ENCODE results near the gene CEP55. TPM values are rescaled to one million over a fixed set of nuclear protein-coding genes. Genes with fewer than 3 reads are reported as not detected.

Gene CEP55
- total and polyA plus RNA-seq, 4 donors: under 0.01 to 4.1 (median 0.46) TPM

GRCh38 chr10:93576888-93577287 is 80.5 kb downstream of the CEP55 start:
- no peaks in the 10 kb centered on the region for H3K4me1 ChIP-seq (ENCODE audit: control insufficient read depth in 4 of 4, insufficient read depth in 4 of 4, low read length in 3 of 4)
- 69% methylated on average over 3 of the region's 3 CpGs for WGBS
- no peaks in the 10 kb centered on the region for H3K27me3 ChIP-seq (ENCODE audit: control insufficient read depth in 4 of 4, insufficient read depth in 4 of 4, low read length in 3 of 4)
- no peak for TF ChIP-seq ZBTB33 (IDR thresholded peaks at IDR 0.05)
- no peak for TF ChIP-seq HNF4G (IDR thresholded peaks at IDR 0.05)
- no peak for TF ChIP-seq RXRA (IDR thresholded peaks at IDR 0.05)
- TF ChIP-seq YY1 (IDR thresholded peaks at IDR 0.05): no peak
- no peak for TF ChIP-seq EGR1 (IDR thresholded peaks at IDR 0.05; ENCODE audit: low read depth in 2 of 2)
- TF ChIP-seq CTCF (IDR thresholded peaks at IDR 0.05; ENCODE audit: low read depth, low read length, missing input control): no peak
- no peak for TF ChIP-seq FOXA1 (IDR thresholded peaks at IDR 0.05)
- TF ChIP-seq HNF4A (conservative IDR thresholded peaks at IDR 0.05): no peak
- no peak for TF ChIP-seq NR2F2 (IDR thresholded peaks at IDR 0.05)
- no peak for TF ChIP-seq RAD21 (IDR thresholded peaks at IDR 0.05)
- no peak for TF ChIP-seq MAX (IDR thresholded peaks at IDR 0.05)
- no peak for TF ChIP-seq REST (IDR thresholded peaks at IDR 0.05)
- no peak for DNase-seq (ENCODE audit: low spot score)
- no peaks in the 10 kb centered on the region for H3K9me3 ChIP-seq (ENCODE audit: control insufficient read depth in 4 of 4, low read length in 3 of 4)
- H3K4me3 ChIP-seq (ENCODE audit: low read depth in 1 of 3, low read length in 3 of 3): no peak overlapping the region
- no peak overlapping the region for H3K27ac ChIP-seq (ENCODE audit: low read depth in 1 of 2, low read length in 2 of 2)
- H3K36me3 ChIP-seq (ENCODE audit: control insufficient read depth in 4 of 4, insufficient read depth in 3 of 4, low read depth in 1 of 4, low read length in 3 of 4): no peaks in the 10 kb centered on the region
- no peak overlapping the region for H3K9ac ChIP-seq (ENCODE audit: low read depth in 1 of 2, low read length in 2 of 2)

- no peaks in the 10 kb centered on the region for H3K27me3 ChIP-seq (ENCODE audit: control insufficient read depth in 4 of 4, insufficient read depth in 4 of 4, low read length in 3 of 4)
- H3K36me3 ChIP-seq (ENCODE audit: control insufficient read depth in 4 of 4, insufficient read depth in 3 of 4, low read depth in 1 of 4, low read length in 3 of 4): no peaks in the 10 kb centered on the region
- H3K4me3 ChIP-seq (ENCODE audit: low read depth in 1 of 3, low read length in 3 of 3): no peak overlapping the region
- H3K4me1 ChIP-seq (ENCODE audit: control insufficient read depth in 4 of 4, insufficient read depth in 4 of 4, low read length in 3 of 4): no peaks in the 10 kb centered on the region
- H3K27ac ChIP-seq (ENCODE audit: low read depth in 1 of 2, low read length in 2 of 2): no peak overlapping the region
- H3K9me3 ChIP-seq (ENCODE audit: control insufficient read depth in 4 of 4, low read length in 3 of 4): no peaks in the 10 kb centered on the region
- WGBS: 92% methylated on average over 3 of the region's 3 CpGs
- no peak overlapping the region for H3K9ac ChIP-seq (ENCODE audit: low read depth in 1 of 2, low read length in 2 of 2)
- no peak for DNase-seq (ENCODE audit: low spot score)
- no peak for TF ChIP-seq CTCF (IDR thresholded peaks at IDR 0.05; ENCODE audit: low read depth, low read length, missing input control)
- no peak for TF ChIP-seq GABPA (IDR thresholded peaks at IDR 0.05 in 1 of 2, conservative IDR thresholded peaks at IDR 0.05 in 1 of 2)
- TF ChIP-seq FOXA2 (IDR thresholded peaks at IDR 0.05): no peak
- no peak for TF ChIP-seq MAX (IDR thresholded peaks at IDR 0.05)
- TF ChIP-seq NR2F2 (IDR thresholded peaks at IDR 0.05): no peak
- TF ChIP-seq YY1 (IDR thresholded peaks at IDR 0.05): no peak
- TF ChIP-seq EGR1 (IDR thresholded peaks at IDR 0.05; ENCODE audit: low read depth in 2 of 2): no peak
- TF ChIP-seq RAD21 (IDR thresholded peaks at IDR 0.05): no peak
- no peak for TF ChIP-seq ZBTB33 (IDR thresholded peaks at IDR 0.05)
- TF ChIP-seq TAF1 (conservative IDR thresholded peaks at IDR 0.05): no peak
- TF ChIP-seq JUND (IDR thresholded peaks at IDR 0.05): no peak
- no peak for TF ChIP-seq RXRA (IDR thresholded peaks at IDR 0.05)
- no peak for TF ChIP-seq ATF3 (IDR thresholded peaks at IDR 0.05)
Observed at GRCh38 chr10:93577565-93577964, 81.2 kb downstream of the CEP55 start.
